HG03558 (cell line): ENCODE results near the gene HAPLN3.

Experiments used
- ATAC-seq: cut with Tn5 transposase; IDR thresholded peaks from one replicate; pipeline ENCODE4 v1.9.1; 2021; ENCODE audit warnings: moderate number of reproducible peaks; ENCODE audit not compliant: unreplicated experiment; ENCODE audit errors: extremely low read depth

Gene HAPLN3

DNA sequence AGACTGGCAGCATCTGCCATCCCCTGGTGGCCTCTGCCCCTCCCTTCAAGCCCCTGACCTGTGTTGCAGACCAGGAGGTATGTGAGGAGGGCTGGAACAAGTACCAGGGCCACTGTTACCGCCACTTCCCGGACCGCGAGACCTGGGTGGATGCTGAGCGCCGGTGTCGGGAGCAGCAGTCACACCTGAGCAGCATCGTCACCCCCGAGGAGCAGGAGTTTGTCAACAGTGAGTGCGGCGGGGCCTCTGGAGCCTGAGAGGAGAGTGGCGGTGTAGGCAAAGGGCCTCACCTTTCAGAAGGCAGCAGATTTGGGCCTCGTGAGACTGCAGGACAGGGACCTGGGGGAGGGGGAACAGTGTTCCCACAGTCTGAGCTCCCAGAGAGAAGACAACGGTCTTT is 24.0 kb downstream of the HAPLN3 start:
- no peak for ATAC-seq

- no peak for ATAC-seq
Observed at GRCh38 chr15:88866295-88866881, 29.0 kb downstream of the HAPLN3 start.

GRCh38 chr15:88865498-88866099 is 29.7 kb downstream of the HAPLN3 start:
- no peak for ATAC-seq

DNA sequence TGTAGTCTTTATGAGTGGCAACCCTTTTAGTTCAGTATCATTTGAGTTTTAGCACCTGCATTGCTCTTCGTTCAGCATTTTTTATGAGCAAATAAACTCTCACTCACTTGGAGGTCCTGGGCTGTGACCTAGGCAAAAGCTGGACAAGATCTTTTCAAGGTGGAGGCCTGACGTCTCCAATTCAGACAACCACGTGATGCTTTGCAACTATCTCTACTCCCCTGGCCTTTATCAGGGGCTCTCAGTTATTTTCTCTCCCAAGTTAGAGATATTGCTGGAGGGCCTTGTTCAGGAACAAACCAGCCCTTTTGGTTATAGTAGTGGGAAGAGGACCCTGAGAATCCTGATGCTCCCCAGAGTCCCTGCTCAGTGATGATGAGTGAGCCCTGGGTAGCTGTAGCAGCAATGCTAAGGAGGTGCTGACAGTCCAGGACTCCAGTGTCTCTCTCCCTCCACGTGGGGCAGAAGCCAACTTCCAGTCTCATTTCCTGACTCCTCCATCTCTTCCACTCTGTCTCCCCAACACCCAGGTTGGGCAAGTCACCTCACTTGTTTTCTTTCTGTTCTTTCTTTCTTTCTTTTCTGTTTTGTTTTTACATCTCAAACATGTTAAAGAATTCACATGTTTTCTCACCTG is 30.4 kb downstream of the HAPLN3 start:
- ATAC-seq = no peak

GRCh38 chr15:88863412-88863811 is 31.9 kb downstream of the HAPLN3 start:
- ATAC-seq = no peak

GRCh38 chr15:88860212-88860611 is 35.1 kb downstream of the HAPLN3 start:
- ATAC-seq = no peak

DNA sequence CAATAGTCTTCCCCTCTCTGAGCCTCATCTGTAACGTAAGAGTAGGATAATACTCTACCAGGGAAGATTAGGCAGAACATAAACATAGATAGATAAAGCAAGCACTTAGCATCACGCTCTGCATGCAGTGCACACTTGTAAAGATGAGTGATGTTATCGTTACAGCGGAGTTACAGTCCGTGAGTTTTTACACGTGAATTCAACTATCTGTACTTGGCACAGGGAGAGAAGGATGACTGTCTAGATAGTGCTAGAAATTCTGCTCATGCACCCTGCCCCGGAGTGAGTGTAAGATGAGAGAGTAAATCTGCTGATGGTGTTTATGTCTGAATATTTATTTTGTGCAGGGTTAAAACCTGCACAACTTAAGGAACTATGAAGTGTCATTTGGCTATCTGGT is 35.8 kb downstream of the HAPLN3 start:
- ATAC-seq = no peak

- ATAC-seq = no peak
Observed at GRCh38 chr15:88858934-88859333, 36.4 kb downstream of the HAPLN3 start.

DNA sequence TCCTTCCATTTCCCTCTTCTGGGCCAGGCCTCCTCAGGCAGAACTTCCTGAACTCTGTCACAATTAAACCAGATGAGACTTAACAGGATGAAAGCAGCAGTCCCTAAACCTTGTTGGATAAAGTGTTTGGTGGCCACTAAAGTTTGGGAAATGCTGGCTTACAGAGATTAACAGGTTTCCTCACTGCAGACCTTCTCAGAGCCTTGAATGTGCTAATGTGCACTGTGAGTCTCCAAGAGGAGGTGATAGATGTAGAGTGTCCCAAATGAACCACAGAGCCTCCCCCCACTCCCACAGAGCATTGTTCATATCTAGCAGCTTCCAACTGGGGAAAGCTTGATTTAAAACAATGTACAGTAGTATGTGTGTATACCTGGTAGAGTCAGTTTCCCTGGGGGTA is 42.9 kb downstream of the HAPLN3 start:
- ATAC-seq = no peak

GRCh38 chr15:88849376-88850072 is 45.8 kb downstream of the HAPLN3 start:
- ATAC-seq = no peak

GRCh38 chr15:88848203-88848602 is 47.1 kb downstream of the HAPLN3 start:
- ATAC-seq = no peak

GRCh38 chr15:88847144-88847543 is 48.2 kb downstream of the HAPLN3 start:
- ATAC-seq = no peak

DNA sequence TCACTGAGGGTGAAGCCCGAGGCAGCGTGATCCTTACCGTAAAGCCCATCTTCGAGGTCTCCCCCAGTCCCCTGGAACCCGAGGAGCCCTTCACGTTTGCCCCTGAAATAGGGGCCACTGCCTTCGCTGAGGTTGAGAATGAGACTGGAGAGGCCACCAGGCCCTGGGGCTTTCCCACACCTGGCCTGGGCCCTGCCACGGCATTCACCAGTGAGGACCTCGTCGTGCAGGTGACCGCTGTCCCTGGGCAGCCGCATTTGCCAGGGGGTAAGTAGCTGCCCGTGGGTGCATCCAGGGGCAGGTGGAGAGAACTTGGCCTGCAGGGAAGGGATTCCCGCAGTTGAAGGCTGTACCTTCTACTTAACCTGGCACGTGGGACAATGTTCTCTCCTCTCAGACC is 49.7 kb downstream of the HAPLN3 start:
- no peak for ATAC-seq

DNA sequence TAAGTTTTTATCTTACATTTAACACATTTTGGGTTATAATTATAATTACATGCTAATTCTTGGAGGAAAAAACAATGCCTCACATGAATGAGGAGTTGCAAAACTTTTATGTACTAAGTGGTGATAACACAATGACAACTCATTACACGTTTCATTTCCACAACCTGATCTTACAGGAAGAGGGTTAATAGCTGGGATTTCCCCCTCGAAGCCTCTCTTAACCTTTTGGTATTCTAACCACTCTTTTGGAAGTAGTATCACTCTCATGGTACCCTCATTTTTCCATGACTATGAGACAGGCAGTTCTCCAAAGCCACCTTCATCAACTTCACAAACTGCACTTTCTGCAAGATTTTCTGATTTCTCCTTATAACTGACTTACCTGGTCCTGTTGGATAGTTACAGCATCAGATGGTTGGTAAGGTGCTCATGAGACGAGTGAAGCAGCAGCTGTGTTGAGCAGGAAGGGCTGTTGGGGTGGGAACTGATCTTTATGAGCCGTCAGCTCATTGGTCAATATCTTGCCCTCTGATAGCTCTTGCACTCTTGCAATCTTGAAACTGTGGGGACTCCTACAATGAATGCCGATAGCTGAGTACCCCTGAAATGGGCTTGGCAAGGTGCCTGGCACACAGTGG is 50.5 kb downstream of the HAPLN3 start:
- ATAC-seq = no peak

- no peak for ATAC-seq
Observed at GRCh38 chr15:88843334-88843733, 52.0 kb downstream of the HAPLN3 start.

- no peak for ATAC-seq
Observed at GRCh38 chr15:88842156-88842555, 53.2 kb downstream of the HAPLN3 start.

- no peak for ATAC-seq
Observed at GRCh38 chr15:88841236-88841635, 54.1 kb downstream of the HAPLN3 start.

- ATAC-seq = no peak
Observed at GRCh38 chr15:88839961-88840360, 55.4 kb downstream of the HAPLN3 start.

GRCh38 chr15:88839146-88839545 is 56.2 kb downstream of the HAPLN3 start:
- ATAC-seq = no peak

GRCh38 chr15:88838667-88839066 is 56.7 kb downstream of the HAPLN3 start:
- ATAC-seq = no peak

- no peak for ATAC-seq
Observed at GRCh38 chr15:88835646-88836045, 59.7 kb downstream of the HAPLN3 start.
